MG63 (cell line): ENCODE measurements around the gene CAMKMT. TPM values are rescaled to one million over a fixed set of nuclear protein-coding genes. Genes with fewer than 3 reads are reported as not detected.
"Not testable (repeated sequence)": the region's sequence is repeated elsewhere in the genome, so short reads cannot be mapped to it uniquely, and the experiment has no call there.

Source experiments
- DNase-seq: peaks from one replicate; pipeline ENCODE4 v3.0.0-alpha.2; 2020
- H3K27me3 ChIP-seq: fragments of 250-450 bp; sonication (Bioruptor Pico); 2 replicates; pipeline ENCODE4 v1.5.1; 2020; ENCODE audit warnings: mild to moderate bottlenecking, moderate library complexity
- H3K36me3 ChIP-seq: fragments of 250-450 bp; sonication (Bioruptor Pico); 2 replicates; pipeline ENCODE4 v1.5.1; 2020; ENCODE audit warnings: mild to moderate bottlenecking, moderate library complexity
- H3K4me3 ChIP-seq: fragments of 250-450 bp; sonication (Bioruptor Pico); 2 replicates; pipeline ENCODE4 v1.5.1; 2020; ENCODE audit warnings: mild to moderate bottlenecking, moderate library complexity
- H3K9me3 ChIP-seq: fragments of 250-450 bp; sonication (Bioruptor Pico); 2 replicates; pipeline ENCODE4 v1.5.1; 2020; ENCODE audit warnings: mild to moderate bottlenecking, moderate library complexity
- total RNA-seq: library from RNA; depleted of rRNA; stranded (reverse); fragments of >200 nt; shearing (Covaris generic); gene quantifications from 2 replicates; pipeline ENCODE4 v1.2.3, GENCODE V29; 2014; ENCODE audit warnings: low replicate concordance

The CAMKMT gene
- total RNA-seq, 1 experiment from 2014 or later, result 1.3 TPM

DNA sequence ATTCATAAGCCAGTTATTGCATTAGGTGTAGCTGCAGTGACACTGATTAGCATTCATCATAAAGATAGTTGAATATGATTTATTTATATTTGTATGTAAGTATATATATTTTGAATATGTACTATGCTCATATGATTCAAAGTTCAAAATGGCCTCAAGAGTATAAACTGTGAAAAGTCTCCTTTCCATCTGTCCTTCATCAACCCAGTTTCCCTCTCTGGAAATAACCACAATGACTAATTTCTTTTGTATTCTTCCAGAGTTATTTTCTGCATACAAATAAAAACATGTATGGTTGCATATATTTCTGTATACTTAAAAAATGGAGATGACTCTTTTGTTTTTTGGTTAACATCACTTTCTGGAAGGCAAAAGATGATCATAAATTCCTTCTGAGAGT is 95.2 kb downstream of the CAMKMT start:
- Histone ChIP-seq H3K4me3 (no peak overlapping the region), H3K9me3 (no peaks in the 10 kb centered on the region), H3K27me3 (no peaks in the 10 kb centered on the region), H3K36me3 (no peaks in the 10 kb centered on the region)
- no peak for DNase-seq

DNA sequence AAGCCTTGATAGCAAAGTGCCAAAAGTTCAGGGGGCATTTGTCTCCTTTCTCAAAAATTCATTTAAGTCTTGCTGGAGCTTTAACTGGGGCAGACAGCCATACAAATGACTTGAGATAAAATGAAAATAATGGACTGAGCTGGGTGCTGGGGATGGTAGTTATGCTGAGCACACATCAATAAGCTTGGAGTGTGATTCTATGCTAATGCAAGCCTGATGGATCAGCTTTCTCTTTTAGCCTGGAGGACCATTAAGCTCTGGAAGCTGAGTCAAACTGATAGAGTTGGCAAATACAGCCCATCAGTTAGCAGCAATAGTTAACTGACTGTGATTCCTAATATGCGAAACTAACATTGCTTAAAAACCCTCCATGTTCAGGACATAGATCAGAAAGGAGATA is 98.0 kb downstream of the CAMKMT start:
- Histone ChIP-seq H3K9me3 (peaks cover 9% of the 10 kb centered on the region), H3K27me3 (no peaks in the 10 kb centered on the region), H3K36me3 (no peaks in the 10 kb centered on the region), H3K4me3 (no peak overlapping the region)
- no peak for DNase-seq

DNA sequence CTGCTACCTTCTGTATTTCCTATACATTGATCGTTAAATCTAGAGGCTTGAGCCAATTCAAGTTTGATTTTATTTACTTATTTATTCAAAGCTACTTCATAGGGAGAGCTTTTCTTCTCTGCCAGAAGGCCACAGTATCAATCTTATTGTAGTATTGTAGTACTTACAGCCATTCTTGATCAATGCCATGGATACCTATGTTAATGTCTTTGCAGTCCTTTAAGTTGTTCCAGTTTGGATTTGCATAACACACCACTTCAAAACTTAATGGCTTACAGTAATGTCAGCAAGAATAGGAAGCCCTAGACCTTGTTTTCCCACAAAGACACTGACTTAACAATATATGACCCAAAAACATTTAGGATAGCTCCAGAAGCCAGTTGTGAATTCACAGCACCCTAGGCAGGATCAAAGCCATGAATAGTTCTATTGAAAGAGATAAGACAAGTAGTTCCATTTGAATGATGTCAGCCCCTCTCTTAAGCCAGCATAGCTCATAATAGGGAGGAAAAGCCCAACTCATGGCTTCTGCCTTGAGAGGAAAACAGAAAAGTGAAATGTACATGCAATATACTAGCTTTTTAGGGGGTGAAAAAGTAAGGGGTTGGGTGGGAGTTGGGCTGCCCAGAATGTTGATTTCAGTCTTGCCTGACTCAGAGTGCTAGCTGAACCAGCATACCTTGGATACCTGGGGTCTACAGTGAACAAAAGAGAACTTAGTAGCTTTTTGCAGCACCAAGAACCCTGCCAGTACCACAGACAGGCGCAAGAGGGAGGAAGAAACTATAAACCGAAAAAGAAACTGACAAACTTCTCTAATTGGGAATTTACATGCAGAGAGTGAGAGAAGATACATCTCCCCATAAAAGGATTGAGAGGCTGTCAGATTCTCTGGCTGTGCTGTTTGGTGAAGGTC is 101.4 kb downstream of the CAMKMT start:
- DNase-seq, result no peak
- peaks cover 9% of the 10 kb centered on the region for H3K9me3 ChIP-seq
- no peak overlapping the region for H3K4me3 ChIP-seq
- H3K36me3 ChIP-seq, result no peaks in the 10 kb centered on the region
- H3K27me3 ChIP-seq, result no peaks in the 10 kb centered on the region

DNA sequence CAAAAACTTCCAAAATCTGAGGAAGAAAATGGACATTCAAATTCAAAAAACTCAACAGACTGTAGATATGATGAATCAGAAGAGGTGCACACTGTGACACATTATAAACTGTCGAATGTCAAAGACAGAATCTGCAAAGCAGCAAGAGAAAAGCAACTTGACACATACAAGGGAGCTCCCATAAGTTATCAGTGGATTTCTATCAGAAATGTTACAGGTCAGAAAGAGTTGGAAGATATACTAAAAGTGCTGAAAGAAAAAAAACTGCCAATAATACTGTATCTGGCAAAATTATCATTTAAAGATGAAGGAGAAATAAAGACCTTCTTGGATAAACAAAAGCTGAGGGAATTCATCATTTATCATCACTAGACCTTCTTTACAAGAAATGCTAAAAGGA is 102.7 kb downstream of the CAMKMT start:
- DNase-seq, result no peak
- no peak overlapping the region for H3K4me3 ChIP-seq
- H3K9me3 ChIP-seq, result peaks cover 9% of the 10 kb centered on the region
- no peaks in the 10 kb centered on the region for H3K36me3 ChIP-seq
- H3K27me3 ChIP-seq, result no peaks in the 10 kb centered on the region

DNA sequence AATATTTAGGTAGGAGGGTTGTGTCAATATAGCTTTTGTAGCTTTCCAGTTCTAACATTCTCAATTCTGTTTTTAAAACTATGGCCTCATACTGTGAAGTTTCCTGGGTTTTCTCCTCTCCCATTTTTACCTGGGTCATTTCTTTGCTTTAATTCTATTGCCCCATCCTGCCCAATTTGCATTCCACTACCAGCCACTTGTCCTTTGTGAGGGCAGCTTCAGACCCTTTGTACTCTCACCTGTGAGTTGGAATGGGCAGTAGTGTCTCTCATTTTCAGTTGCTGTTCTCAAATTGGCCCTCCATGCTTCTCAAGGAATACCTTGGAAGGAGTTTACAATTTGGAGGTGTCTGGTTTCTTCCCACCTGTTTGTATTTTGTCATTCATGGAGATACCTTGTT is 108.4 kb downstream of the CAMKMT start:
- no peak for DNase-seq
- no peak overlapping the region for H3K4me3 ChIP-seq
- H3K27me3 ChIP-seq, result no peaks in the 10 kb centered on the region
- no peaks in the 10 kb centered on the region for H3K36me3 ChIP-seq
- no peaks in the 10 kb centered on the region for H3K9me3 ChIP-seq

DNA sequence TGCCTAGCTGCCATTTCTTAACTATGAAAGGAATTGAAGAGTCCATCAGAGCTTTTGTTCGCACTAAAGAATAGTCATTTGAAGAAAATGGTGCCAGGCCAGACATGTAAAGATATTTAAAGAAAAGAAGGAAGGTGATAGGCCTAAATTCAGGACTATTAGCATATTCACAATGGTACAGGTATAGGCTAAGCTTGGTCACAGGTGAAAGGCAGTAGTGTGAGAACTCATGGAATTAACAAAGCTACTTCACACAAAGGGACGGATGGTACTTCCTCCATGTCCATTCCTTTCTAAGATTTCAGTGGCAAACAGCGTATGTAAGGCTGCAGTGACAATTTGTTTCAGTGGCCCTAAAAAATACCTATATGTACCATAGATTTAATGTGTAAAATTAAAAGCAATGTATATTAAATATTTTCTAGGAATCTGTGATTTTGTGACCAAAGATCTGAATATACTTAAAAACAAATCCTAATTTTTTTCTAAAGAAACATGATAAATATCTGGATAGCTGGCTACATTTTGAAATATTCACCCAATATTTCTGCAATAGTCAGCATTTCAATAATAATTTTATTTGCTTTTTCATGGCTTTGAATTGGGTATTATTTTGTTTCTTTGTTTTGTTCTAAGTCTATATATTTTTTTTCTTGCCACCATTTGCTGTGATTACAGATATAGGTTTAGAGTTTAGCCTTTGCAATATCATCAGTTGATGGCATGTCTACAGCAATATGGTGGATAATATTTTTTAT is 116.1 kb downstream of the CAMKMT start:
- Histone ChIP-seq H3K36me3 (no peaks in the 10 kb centered on the region), H3K4me3 (no peak overlapping the region), H3K9me3 (no peaks in the 10 kb centered on the region), H3K27me3 (no peaks in the 10 kb centered on the region)
- no peak for DNase-seq

DNA sequence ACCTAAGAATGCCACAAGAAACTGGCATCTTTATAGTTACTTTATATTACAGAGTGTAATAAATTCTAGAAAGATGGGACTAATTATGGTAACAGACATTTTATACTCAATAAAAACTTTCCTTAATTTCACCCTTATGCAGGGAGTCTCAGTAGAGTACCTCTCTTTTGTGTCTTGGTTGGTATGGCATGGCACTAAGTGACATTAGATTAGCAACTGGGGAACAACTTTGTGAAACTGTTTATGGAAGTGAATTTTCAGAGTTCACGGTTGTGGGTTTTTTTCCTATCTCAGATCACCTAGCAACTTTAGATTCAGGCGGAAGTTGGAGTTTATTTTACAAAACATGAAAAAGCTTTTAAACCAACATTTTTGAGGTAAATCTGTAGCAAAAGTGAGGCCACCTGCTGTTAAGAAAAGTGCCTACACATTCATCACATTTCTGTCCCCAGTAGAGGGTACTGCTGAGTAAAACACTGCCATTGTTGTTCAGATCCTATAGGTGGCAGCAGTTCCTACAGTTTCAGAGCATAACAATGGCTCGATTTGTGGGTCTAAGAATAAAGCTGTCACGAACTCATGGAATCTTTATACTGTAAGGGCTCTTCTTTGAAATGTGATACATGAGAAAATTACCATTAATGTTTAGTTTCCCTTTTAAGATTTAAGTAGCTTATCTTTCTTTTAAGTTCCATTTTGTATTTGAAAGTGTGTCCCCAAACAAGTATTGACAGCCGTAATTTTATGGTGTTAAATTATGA is 117.6 kb downstream of the CAMKMT start:
- peak; percentile 9 for DNase-seq
- Histone ChIP-seq H3K9me3 (no peaks in the 10 kb centered on the region), H3K36me3 (no peaks in the 10 kb centered on the region), H3K4me3 (no peak overlapping the region), H3K27me3 (no peaks in the 10 kb centered on the region)

DNA sequence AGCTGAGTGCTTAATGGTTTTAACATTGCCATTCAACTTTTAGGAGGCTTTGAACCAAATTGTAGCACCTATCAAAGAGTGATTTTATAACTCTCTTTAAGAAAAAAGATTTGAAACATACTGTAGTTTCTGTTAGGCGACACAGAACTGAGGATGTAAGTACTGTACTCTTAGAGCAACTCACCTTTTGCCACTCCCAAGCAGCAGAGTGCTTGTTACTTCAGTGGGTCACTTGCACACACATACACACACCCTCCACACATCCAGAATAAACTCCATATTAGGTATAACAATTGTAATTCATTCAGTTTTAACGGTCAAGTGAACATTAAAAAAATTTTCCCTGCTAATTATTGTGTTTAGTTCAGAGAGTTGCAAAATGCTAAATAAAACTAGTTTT is 118.3 kb downstream of the CAMKMT start:
- Histone ChIP-seq H3K9me3 (no peaks in the 10 kb centered on the region), H3K36me3 (no peaks in the 10 kb centered on the region), H3K27me3 (no peaks in the 10 kb centered on the region), H3K4me3 (no peak overlapping the region)
- DNase-seq, result no peak

DNA sequence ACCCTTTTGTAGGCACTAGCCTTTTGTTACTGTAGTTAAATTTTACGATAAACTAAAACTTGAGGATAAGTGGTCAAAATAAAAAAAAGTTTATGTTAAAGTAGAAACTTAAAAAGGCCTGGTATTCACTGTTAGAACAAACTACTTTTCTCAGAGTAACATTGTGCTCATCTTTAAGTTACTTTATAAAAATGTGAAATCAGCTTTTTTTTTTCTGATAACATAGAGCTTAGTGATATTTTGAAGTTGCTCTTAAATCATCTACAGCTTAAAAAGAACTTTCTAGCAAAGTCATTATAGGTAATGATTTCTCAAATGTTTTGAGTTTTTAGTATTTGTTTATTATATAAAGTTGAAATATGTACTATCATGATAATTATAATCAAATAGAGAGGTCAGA is 125.3 kb downstream of the CAMKMT start:
- Histone ChIP-seq H3K9me3 (no peaks in the 10 kb centered on the region), H3K4me3 (no peak overlapping the region), H3K36me3 (no peaks in the 10 kb centered on the region), H3K27me3 (no peaks in the 10 kb centered on the region)
- no peak for DNase-seq

DNA sequence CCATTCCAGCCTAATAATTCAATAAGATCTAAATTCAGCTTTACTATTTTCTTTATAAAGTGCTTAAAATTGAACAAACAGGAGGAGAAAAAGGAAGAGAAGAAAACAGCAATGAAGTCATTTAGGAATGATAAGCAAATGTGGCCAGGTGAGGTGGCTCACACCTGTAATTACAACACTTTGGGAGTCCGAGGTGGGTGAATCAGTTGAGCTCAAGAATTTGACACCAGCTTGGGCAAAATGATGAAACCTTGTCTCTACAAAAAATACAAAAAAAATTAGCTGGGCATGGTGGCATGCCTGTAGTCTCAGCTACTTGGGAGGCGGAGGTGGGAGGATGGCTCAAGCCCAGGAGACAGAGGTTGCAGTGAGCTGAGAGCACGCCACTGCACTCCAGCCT is 129.0 kb downstream of the CAMKMT start:
- H3K27me3 ChIP-seq, result no peaks in the 10 kb centered on the region
- no peak for DNase-seq
- no peak overlapping the region for H3K4me3 ChIP-seq
- H3K9me3 ChIP-seq, result no peaks in the 10 kb centered on the region
- H3K36me3 ChIP-seq, result no peaks in the 10 kb centered on the region

DNA sequence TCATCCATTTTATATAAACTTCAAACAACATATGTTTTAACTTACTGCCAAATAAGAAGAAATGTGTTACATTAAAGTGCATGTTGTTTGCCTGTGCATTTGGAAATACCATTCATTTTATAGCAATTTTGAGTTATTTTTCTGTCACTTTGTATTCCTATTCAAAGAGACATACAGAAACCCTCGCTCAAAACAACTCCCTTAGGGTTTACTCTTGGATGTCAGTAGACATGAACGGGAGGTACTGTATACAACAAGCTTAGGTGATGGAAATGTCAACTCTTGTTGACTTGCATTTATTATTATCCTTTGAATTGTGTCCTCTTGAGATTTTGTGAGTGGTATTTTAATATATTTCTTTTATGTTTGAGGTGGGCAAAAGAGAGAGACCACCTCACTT is 132.3 kb downstream of the CAMKMT start:
- Histone ChIP-seq H3K4me3 (no peak overlapping the region), H3K36me3 (no peaks in the 10 kb centered on the region), H3K9me3 (no peaks in the 10 kb centered on the region), H3K27me3 (no peaks in the 10 kb centered on the region)
- no peak for DNase-seq

DNA sequence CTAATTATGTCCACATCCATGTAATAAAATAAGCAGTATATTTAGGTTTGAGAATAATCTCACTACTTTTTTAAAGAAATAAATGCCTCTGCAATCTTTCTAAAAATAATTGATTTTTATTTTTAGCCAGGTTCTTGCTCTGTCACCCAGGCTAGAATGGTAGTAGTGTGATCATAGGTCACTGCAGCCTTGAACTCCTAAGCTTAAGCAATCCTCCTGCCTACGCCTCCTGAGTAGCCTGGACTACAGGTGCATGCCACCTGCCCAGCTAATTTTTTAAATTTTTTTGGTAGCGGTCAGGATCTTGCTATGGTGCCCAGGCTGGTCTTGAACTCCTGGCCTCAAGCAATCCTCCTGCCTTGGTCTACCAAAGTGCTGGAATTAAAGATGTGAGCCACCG is 133.3 kb downstream of the CAMKMT start:
- no peak for DNase-seq
- H3K36me3 ChIP-seq, result no peaks in the 10 kb centered on the region
- no peaks in the 10 kb centered on the region for H3K9me3 ChIP-seq
- H3K27me3 ChIP-seq, result no peaks in the 10 kb centered on the region
- no peak overlapping the region for H3K4me3 ChIP-seq

DNA sequence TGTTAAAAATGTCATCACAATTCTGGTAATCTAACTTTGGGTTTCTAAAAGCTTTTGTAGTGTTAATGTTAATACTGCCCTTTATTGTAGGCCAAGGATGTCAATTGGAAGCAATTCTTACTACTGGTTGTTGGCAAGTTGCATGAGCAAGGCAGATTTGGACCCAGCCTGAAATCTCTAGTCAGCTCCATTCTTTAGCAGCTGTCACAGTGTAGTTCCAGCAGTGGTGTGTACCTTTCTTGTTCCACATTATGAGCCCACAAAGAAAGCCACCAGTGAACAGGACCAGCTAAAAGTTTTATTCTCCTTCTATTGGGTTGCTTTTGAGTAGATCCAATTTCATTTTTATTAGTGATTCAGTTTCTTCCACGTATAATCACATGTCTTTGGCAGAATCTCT is 133.8 kb downstream of the CAMKMT start:
- H3K27me3 ChIP-seq, result no peaks in the 10 kb centered on the region
- H3K4me3 ChIP-seq, result no peak overlapping the region
- H3K9me3 ChIP-seq, result no peaks in the 10 kb centered on the region
- no peak for DNase-seq
- no peaks in the 10 kb centered on the region for H3K36me3 ChIP-seq

DNA sequence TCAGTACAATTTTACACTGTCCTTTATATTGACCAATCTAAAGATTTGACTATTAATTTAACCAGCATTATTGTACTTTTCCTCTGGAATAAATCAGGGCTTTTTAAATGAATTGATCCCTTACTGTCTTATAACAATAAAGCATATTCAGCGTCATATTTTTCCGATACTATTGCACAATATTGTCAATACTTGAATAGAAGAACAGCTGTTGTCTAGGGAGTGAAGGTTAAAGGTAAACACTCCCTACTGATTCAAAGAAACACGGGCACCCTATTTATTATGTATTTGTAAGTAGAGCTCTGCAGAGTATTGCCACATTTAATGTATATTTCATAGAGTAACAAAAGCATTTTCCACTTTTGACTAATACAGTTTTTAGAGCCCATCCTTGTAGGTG is 134.4 kb downstream of the CAMKMT start:
- Histone ChIP-seq H3K27me3 (no peaks in the 10 kb centered on the region), H3K9me3 (no peaks in the 10 kb centered on the region), H3K36me3 (no peaks in the 10 kb centered on the region), H3K4me3 (no peak overlapping the region)
- no peak for DNase-seq

DNA sequence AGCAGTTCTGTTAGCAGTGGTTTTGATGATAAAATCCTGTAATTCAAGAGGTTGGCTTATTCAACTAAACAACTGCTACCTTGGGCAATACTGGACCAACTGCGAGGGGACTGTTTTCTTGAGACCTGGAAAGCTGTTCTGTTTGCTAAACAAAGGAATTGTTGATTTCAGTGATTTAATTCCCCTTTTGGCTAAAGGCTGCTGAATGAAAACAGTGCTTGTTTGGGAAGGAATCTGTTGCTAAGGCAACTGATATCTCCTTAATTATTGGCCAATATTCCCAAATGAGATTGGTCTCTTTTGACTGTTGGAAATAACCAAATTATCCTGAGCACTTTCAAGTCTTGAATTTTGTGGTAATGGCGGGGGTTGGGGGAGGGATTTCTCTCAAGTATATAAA is 136.8 kb downstream of the CAMKMT start:
- Histone ChIP-seq H3K36me3 (no peaks in the 10 kb centered on the region), H3K4me3 (no peak overlapping the region), H3K27me3 (no peaks in the 10 kb centered on the region), H3K9me3 (no peaks in the 10 kb centered on the region)
- DNase-seq, result no peak

DNA sequence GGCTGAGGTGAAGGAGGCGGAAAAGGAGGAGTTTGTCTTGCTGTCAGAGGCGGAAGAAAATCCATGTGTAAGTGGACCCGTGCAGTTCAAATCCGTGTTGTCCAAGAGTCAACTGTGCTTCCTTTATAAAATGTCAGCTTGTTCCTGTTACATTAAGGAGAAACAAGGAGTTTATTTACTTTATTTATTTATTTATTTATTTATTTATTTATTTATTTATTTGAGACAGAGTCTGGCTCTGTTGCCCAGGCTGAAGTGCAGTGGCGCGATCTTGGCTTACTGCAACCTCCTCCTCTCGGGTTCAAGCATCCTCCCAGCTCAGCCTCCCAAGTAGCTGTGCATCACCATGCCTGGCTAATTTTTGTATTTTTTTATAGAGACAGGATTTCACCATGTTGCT is 143.9 kb downstream of the CAMKMT start:
- not testable (repeated sequence) for DNase-seq, H3K9me3 ChIP-seq, H3K4me3 ChIP-seq, H3K27me3 ChIP-seq, H3K36me3 ChIP-seq

DNA sequence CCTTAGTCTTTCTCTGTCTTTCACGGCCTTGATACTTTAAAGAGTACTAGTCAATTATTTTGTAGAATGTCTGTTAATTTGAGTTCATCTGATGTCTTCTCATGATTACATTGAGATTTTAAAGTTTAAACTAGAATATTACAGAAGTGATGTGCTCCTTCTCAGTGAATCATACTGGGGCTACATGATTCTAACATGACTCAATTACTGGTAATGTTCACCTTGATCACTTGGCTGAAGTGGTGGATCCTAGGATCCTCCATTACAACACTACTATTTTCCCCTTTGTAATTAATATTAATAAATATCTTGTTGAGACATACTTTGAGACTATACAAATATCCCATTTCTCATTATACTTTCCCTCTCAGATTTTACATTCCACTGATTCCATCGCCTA is 148.5 kb downstream of the CAMKMT start:
- no peak for DNase-seq
- H3K4me3 ChIP-seq, result no peak overlapping the region
- no peaks in the 10 kb centered on the region for H3K27me3 ChIP-seq
- H3K9me3 ChIP-seq, result no peaks in the 10 kb centered on the region
- no peaks in the 10 kb centered on the region for H3K36me3 ChIP-seq
